Heart right ventricle (tissue), 16 donors: ENCODE results near the gene PTGES. TPM values are rescaled to one million over a fixed set of nuclear protein-coding genes. Genes with fewer than 3 reads are reported as not detected.
A peak's percentile ranks its signal among the peaks of the same experiment; 100 is the strongest.

ENCODE experiments used
- ATAC-seq, 8 donors: fragments of 200-7000 bp; cut with Tn5 transposase; one replicate each; pipeline ENCODE4 v1.9.1; 2020; ENCODE audit warnings: mild to moderate bottlenecking in 8 of 8, moderate library complexity in 8 of 8, moderate number of reproducible peaks in 1 of 8
- DNase-seq, 2 donors: peaks; one replicate each; pipeline ENCODE4 v3.0.0-alpha.2; 2020
- H3K27ac ChIP-seq, 10 donors: fragments of 200-600 bp; sonication (generic) in 2 of 10; one replicate each; pipeline versions ENCODE4 v1.5.0 to v1.8.0; 2020 to 2022; ENCODE audit warnings: mild to moderate bottlenecking in 3 of 10
- H3K27me3 ChIP-seq, 7 donors: fragments of 200-600 bp; one replicate each; pipeline ENCODE4 v1.8.0; 2021 to 2022; ENCODE audit warnings: mild to moderate bottlenecking in 2 of 7
- H3K36me3 ChIP-seq, 9 donors: fragments of 200-600 bp; sonication (generic) in 1 of 9; one replicate each; pipeline versions ENCODE4 v1.5.0 to v1.8.0; 2020 to 2022; ENCODE audit warnings: mild to moderate bottlenecking in 2 of 9
- H3K4me1 ChIP-seq, 9 donors: fragments of 200-600 bp; sonication (generic) in 1 of 9; one replicate each; pipeline versions ENCODE4 v1.5.0 to v1.8.0; 2020 to 2022; ENCODE audit warnings: mild to moderate bottlenecking in 4 of 9
- H3K4me3 ChIP-seq, 10 donors: fragments of 200-600 bp; sonication (generic) in 2 of 10; one replicate each; pipeline versions ENCODE4 v1.5.0 to v1.8.0; 2020 to 2022; ENCODE audit warnings: mild to moderate bottlenecking in 7 of 10, moderate library complexity in 2 of 10
- H3K9me3 ChIP-seq, 11 donors: fragments of 200-600 bp in 10 of 11; sonication (generic) in 2 of 11; one replicate each; pipeline versions ENCODE4 v1.5.0 to v1.8.0; 2013 to 2022; ENCODE audit warnings: mild to moderate bottlenecking in 2 of 11, control low read depth in 1 of 11, moderate library complexity in 1 of 11
- WGBS, 2 donors: extraction: QIAGEN DNeasy Blood & Tissue Kit; methylation state at CpG; one replicate each; pipeline ENCODE4 v1.1.7; 2013; ENCODE audit warnings: inconsistent platforms in 1 of 2; 5-methylcytosine and 5-hydroxymethylcytosine counted together
- intact Hi-C, 10 donors: fragments of 100-400 bp; cut with DNase I; formaldehyde crosslinking; loops; one replicate each; pipeline versions ENCODE4 v1.11.1 to v1.14.2; 2022
- polyA plus RNA-seq, 2 donors: library from polyadenylated mRNA; stranded (reverse); fragments of 200-250 nt; gene quantifications; one replicate each; pipeline ENCODE4 v1.2.3, GENCODE V29; 2013
- total RNA-seq, 10 donors: library from RNA; stranded (reverse); fragmentation: NEBNext Ultra II Directional in 3 of 10; extraction: Animal tissue kit (Norgen Biotek cat#: 25700) in 3 of 10; gene quantifications; one replicate each; pipeline versions ENCODE4 v1.2.1 to v1.2.4, GENCODE V29; 2021 to 2023
- TF ChIP-seq, protein P1 (sequence below), 9 donors: fragments of 200-600 bp; sonication (generic) in 2 of 9; IDR thresholded peaks; one replicate each; pipeline versions ENCODE4 v1.5.0 to v1.8.0; 2021 to 2022; ENCODE audit warnings: antibody characterized with exemption in 9 of 9, mild to moderate bottlenecking in 5 of 9, moderate library complexity in 1 of 9
- donor health status: Arrhythmogenic right ventricular cardiomyopathy.
- donor health status: ischemic (EF 13 %, LVEDD 7.1; RV severe dilation, severe dysfunction).
- donor health status: healthy with polysubstance abuse.
- donor health status: DM: no; HTN: yes; CAD: no.
- donor health status: DM: no; HTN: no; CAD: no.
- donor health status: ischemic (EF 25% LVEDD 6.9; RV normal size, moderate dysfunction).
- donor health status: ischemic (EF 25% LVEDD 5.7; RV mildly dilated, moderate dysfunction).
- donor health status: healthy.
- donor health status: DM: yes; HTN: yes; CAD: no.
- donor health status: Ischemic cardiomyopathy.
- donor health status: ischemic (EF 35%, LVEDD 5.7; RV mildly dilated, moderate dysfunction).
- donor health status: nonischemic (EF 11% LVEDD 7.7; RV severe dilation, severe dysfunction).
- donor health status: DM: yes; HTN: yes; CAD: no.
- donor health status: PGD.
- donor health status: ischemic (EF 29% LVEDD 5.4; RV normal size, mild dysfunction).
- donor health status: nonischemic (EF 23%, LVEDD 6.1; RV moderate dilation, normal function).

The PTGES gene
- total and polyA plus RNA-seq, 12 donors = 0.15 to 5.7 (median 1.5) TPM

- no peak for DNase-seq
- H3K9me3 ChIP-seq = no peaks in the 10 kb centered on the region
- WGBS, 2 donors = 83 to 87% methylated on average over 17 of the region's 17 CpGs
- H3K36me3 ChIP-seq = no peaks in the 10 kb centered on the region
- TF ChIP-seq, protein P1, sequence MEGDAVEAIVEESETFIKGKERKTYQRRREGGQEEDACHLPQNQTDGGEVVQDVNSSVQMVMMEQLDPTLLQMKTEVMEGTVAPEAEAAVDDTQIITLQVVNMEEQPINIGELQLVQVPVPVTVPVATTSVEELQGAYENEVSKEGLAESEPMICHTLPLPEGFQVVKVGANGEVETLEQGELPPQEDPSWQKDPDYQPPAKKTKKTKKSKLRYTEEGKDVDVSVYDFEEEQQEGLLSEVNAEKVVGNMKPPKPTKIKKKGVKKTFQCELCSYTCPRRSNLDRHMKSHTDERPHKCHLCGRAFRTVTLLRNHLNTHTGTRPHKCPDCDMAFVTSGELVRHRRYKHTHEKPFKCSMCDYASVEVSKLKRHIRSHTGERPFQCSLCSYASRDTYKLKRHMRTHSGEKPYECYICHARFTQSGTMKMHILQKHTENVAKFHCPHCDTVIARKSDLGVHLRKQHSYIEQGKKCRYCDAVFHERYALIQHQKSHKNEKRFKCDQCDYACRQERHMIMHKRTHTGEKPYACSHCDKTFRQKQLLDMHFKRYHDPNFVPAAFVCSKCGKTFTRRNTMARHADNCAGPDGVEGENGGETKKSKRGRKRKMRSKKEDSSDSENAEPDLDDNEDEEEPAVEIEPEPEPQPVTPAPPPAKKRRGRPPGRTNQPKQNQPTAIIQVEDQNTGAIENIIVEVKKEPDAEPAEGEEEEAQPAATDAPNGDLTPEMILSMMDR (IDR thresholded peaks at IDR 0.05) = no peak
- H3K27ac ChIP-seq = no peak overlapping the region
- intact Hi-C loops = no loop called here
- peaks cover 0 to 19% (median 3%) of the 10 kb centered on the region in 9 donors for H3K4me1 ChIP-seq
- peaks cover 0 to 17% (median 0%) of the 10 kb centered on the region in 7 donors for H3K27me3 ChIP-seq
- ATAC-seq = no peak
- no peak overlapping the region for H3K4me3 ChIP-seq
Measured at GRCh38 chr9:129709438-129710168, 43.2 kb downstream of the PTGES start.

DNA sequence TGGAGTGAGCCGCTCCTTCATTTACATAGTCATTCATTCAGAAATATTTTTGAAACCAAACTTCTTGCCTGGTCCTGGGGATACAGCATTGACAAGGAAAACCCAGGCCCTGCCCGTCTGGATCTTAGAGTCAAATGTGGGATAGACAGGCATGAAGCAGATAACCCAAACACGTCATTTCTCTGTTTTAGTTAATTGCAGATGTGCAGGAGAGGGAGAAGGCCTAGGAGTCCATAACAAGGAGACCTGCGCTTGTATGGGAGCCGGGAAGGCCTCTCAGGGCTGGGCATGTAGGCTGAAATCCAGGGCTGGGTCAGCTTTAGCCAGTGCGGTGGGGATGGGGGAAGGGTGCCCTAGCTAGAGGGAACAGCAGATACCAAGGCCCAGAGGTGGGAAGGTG, 44.0 kb downstream of the PTGES start:
- intact Hi-C loops = no loop called here
- no peaks in the 10 kb centered on the region for H3K36me3 ChIP-seq
- no peaks in the 10 kb centered on the region for H3K9me3 ChIP-seq
- peaks cover 0 to 19% (median 3%) of the 10 kb centered on the region in 9 donors for H3K4me1 ChIP-seq
- DNase-seq (no peak), ATAC-seq (no peak)
- 87 to 93% methylated on average over 6 of the region's 6 CpGs for WGBS, 2 donors
- H3K27ac ChIP-seq = no peak overlapping the region
- TF ChIP-seq, protein P1 (IDR thresholded peaks at IDR 0.05) = no peak
- no peak overlapping the region for H3K4me3 ChIP-seq
- H3K27me3 ChIP-seq = peaks cover 0 to 17% (median 0%) of the 10 kb centered on the region in 7 donors

GRCh38 chr9:129704807-129705206, 48.0 kb downstream of the PTGES start:
- Histone ChIP-seq H3K4me1 (peaks cover 0 to 7% (median 0%) of the 10 kb centered on the region in 9 donors), H3K27me3 (peaks cover 0 to 13% (median 0%) of the 10 kb centered on the region in 7 donors), H3K9me3 (no peaks in the 10 kb centered on the region), H3K36me3 (no peaks in the 10 kb centered on the region), H3K27ac (no peak overlapping the region), H3K4me3 (no peak overlapping the region)
- no peak for DNase-seq
- intact Hi-C loops = no loop called here
- TF ChIP-seq, protein P1 (IDR thresholded peaks at IDR 0.05) = no peak
- ATAC-seq = no peak
- 72 to 75% methylated on average over 8 of the region's 8 CpGs for WGBS, 2 donors

DNA sequence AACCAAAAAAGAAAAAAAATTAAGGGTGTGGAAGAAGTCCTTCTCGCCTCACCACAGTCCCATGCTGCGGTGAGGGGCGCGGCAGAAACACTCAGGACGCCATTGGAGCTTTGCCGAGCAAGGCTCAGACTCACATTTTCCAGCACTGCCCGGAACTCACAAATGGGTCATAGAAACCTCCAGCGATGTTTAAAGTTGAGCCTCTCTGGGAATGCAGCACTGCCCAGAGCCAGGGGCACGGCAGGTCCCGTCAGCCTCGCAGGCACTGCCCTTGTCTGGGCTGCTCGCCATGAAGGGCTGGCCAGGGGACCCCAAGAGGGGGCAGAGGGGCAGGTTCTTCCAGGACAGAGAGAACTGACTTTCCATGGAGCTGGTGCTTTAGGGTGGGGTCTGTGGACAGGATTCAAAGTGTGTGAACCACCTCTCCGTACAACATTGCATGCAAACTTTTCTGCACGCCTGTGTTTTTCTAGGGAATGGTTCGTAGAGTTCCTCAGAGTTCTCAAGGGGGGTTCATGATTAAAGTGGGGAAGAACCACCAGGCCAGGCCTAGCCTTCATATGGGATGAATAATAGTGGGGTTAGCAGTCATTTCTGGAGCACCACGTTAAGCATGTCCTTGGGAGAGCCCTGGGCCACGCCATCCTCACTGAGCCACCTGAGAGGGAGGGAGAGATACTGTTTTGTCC, 49.0 kb downstream of the PTGES start:
- H3K27ac ChIP-seq = no peak overlapping the region
- no peak for DNase-seq
- TF ChIP-seq, protein P1 (IDR thresholded peaks at IDR 0.05) = no peak
- intact Hi-C loops = no loop called here
- H3K4me1 ChIP-seq = peaks cover 0 to 7% (median 0%) of the 10 kb centered on the region in 9 donors
- peaks cover 0 to 18% (median 1%) of the 10 kb centered on the region in 7 donors for H3K27me3 ChIP-seq
- peak in 5 of 8 donors; percentile 32 to 59 (median 51) for ATAC-seq
- no peaks in the 10 kb centered on the region for H3K9me3 ChIP-seq
- H3K36me3 ChIP-seq = no peaks in the 10 kb centered on the region
- H3K4me3 ChIP-seq = no peak overlapping the region
- WGBS, 2 donors = 74 to 77% methylated on average over 17 of the region's 17 CpGs
